AG04449 (cell line): ENCODE data around the gene DUT.

Experiments used
- CTCF ChIA-PET: fragments of 350-600 bp; formaldehyde crosslinking; extraction: SDS; loops from one replicate; lab custom pipeline; 2021; ENCODE audit warnings: antibody characterized with exemption; lab: Yijun Ruan, JAX
- POLR2A ChIA-PET: fragments of 400-600, 350-600 bp; formaldehyde crosslinking; extraction: SDS; loops from one replicate; lab custom pipeline; 2020; ENCODE audit warnings: antibody characterized with exemption, inconsistent platforms; lab: Yijun Ruan, JAX
- DNase-seq: peaks from one replicate; pipeline ENCODE4 v3.0.0-alpha.2; 2010; ENCODE audit warnings: low read depth, low spot score
- H3K4me3 ChIP-seq: 2 replicates; pipeline ENCODE4 v1.5.1; 2011; ENCODE audit warnings: low read depth, mild to moderate bottlenecking, control low read depth, low read length
- TF ChIP-seq, protein P1 (sequence below): IDR thresholded peaks from one replicate; pipeline ENCODE4 v1.5.1; 2011; ENCODE audit warnings: mild to moderate bottlenecking, moderate library complexity, low read length, control low read depth, inconsistent platforms; ENCODE audit not compliant: insufficient read depth; ENCODE audit errors: missing control alignments

Gene DUT

DNA sequence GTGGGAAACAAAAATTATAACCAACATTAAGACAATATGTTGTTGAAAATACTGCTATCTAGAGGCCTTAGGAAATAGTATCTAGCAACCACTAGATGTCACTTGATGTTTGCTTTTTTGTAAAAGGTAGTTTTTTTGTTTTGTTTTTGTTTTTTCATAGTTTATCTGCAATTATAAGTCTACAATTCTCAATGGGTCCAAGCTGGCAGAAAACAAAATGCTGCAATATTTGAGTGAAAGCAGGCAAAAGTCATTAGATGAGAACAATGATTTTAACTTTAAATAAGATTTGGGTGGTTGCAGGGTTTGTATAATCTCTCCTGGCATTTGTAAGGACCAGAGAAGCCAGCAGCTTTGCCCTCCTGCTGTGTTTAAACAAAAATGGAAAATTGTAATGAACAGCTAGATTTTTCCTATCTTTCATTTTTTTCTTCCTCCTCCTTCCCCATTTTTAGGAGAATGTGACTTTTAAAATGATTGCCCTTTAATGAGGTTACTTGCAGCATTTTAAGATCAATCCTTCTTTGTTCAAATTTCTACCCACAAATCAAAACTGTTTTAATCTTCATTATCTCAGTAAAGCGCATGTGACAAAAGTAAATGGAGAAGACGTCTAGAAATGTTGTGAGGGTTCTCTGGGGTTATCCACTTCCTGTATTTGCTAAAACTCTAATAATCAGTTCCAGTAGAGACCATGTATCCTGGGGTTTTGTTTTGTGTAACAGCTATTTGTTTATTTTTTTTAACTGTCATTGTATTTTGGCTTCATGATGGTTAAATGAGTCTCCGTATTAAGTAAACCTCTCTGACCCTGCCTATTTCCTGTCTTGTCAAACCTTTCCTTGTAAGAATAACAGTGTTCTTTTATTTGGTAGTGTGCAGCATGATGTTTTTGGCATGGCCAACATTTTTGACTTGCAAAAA is 27.3 kb downstream of the DUT start:
- no peak for DNase-seq
- ChIA-PET CTCF (interaction anchor here (0.7 to 5.1 kb wide), 49 partner anchors 9 to 1787 kb away, joined by 3 to 43 read pairs (median 5); no protein-coding TSS in a partner anchor), POLR2A (interaction anchor here (0.6 to 0.7 kb wide), 2 partner anchors 12 to 78 kb away, joined by 3 to 4 read pairs; no protein-coding TSS in a partner anchor)
- H3K4me3 ChIP-seq: no peak overlapping the region
- TF ChIP-seq, protein P1, sequence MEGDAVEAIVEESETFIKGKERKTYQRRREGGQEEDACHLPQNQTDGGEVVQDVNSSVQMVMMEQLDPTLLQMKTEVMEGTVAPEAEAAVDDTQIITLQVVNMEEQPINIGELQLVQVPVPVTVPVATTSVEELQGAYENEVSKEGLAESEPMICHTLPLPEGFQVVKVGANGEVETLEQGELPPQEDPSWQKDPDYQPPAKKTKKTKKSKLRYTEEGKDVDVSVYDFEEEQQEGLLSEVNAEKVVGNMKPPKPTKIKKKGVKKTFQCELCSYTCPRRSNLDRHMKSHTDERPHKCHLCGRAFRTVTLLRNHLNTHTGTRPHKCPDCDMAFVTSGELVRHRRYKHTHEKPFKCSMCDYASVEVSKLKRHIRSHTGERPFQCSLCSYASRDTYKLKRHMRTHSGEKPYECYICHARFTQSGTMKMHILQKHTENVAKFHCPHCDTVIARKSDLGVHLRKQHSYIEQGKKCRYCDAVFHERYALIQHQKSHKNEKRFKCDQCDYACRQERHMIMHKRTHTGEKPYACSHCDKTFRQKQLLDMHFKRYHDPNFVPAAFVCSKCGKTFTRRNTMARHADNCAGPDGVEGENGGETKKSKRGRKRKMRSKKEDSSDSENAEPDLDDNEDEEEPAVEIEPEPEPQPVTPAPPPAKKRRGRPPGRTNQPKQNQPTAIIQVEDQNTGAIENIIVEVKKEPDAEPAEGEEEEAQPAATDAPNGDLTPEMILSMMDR: peak; percentile 33

DNA sequence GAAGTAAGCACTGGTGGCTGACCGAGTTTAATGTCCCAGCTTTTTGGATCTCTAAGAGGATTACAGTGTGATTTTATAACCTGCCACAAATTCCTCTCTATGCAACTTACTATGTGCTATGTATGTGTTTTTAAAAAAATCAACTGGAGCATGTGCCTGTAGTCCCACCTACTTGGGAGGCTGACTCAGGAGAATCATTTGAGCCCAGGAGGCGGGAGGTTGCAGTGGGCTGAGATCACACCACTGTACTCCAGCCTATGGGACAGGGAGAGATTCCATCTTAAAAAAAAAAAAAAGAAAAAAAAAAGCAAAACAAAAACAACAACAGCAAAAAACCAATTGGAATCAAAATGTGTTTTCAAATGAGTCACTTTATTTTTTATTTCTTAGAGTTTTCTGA is 29.6 kb downstream of the DUT start:
- ChIA-PET POLR2A (no interaction called here), CTCF (interaction anchor here (1.3 to 5.1 kb wide), 3 partner anchors 10 to 1785 kb away, joined by 4 to 43 read pairs (median 6); no protein-coding TSS in a partner anchor)
- DNase-seq: no peak
- no peak overlapping the region for H3K4me3 ChIP-seq
- TF ChIP-seq, protein P1: no peak

DNA sequence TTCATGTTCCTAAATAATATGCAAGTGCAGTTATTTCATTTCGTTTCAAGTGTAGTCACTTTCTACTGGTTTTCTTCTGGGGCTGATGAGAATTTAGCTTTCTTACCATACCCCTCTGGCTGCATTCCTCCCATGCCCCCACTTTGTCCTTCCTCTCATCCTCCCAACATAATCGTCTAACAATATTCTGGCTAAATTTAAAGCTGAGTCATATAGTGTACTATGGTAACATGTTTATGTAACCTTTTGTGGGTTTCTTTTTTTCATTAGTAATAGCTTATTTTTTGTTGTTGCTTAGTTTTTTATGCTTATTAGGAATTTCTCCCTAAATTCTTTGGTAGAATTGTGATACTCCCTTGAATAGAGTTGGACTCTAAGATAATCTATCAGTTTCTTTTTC is 30.5 kb downstream of the DUT start:
- POLR2A ChIA-PET: interaction anchor here (1.0 kb wide), 1 partner anchor 12 kb away, joined by 3 read pairs; no protein-coding TSS in a partner anchor
- TF ChIP-seq, protein P1: no peak
- H3K4me3 ChIP-seq: no peak overlapping the region
- CTCF ChIA-PET: interaction anchor here (0.7 to 1.5 kb wide), 2 partner anchors 9 to 408 kb away, joined by 3 to 9 read pairs; no protein-coding TSS in a partner anchor
- no peak for DNase-seq

DNA sequence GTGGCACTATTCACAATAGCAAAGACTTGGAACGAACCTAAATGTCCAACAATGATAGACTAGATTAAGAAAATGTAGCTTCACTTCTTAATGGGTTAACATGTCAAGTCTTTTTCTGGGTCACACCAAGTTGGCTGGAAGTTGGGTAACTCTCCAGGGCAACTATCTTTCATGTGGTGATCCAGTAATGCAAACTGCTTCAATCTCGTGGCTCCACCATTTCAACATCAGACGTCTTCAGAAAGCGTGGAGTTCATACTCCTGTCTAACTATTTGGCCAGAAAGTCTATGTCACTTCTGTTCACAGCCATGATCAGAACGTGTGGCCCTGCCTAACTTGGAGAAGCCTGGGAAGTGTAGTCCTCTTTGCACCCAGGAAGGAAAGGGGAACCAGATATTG is 32.2 kb downstream of the DUT start:
- TF ChIP-seq, protein P1: no peak
- DNase-seq: no peak
- POLR2A ChIA-PET: no interaction called here
- CTCF ChIA-PET: interaction anchor here (0.5 to 1.6 kb wide), 4 partner anchors 9 to 436 kb away, joined by 3 to 7 read pairs (median 3); no protein-coding TSS in a partner anchor
- no peak overlapping the region for H3K4me3 ChIP-seq

DNA sequence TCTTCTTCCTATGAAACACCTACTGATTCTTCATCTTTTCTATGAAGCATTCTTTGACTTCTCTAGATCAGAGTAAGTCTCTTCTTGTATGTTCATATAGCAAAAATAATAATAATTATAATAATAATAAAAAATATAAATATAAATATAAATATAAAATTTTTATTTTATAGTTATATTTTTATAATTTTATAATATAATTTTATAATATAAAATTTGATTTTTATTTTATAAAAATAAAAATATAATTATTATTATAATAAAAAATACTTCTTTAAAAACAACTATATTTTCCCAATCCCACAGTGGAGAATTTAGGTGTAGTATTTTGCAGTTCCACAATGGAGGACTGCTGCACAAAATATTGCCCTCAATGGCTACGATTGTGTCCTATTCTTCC is 34.3 kb downstream of the DUT start:
- DNase-seq: no peak
- H3K4me3 ChIP-seq: no peak overlapping the region
- TF ChIP-seq, protein P1: no peak
- ChIA-PET CTCF (interaction anchor here (1.2 to 1.4 kb wide), 3 partner anchors 9 to 15 kb away, joined by 3 read pairs; no protein-coding TSS in a partner anchor), POLR2A (no interaction called here)
